ENCODE results near the gene RPL36A. TPM values are rescaled to one million over a fixed set of nuclear protein-coding genes. Genes with fewer than 3 reads are reported as not detected.

Gene RPL36A
- total and polyA plus RNA-seq, 3 donors from 2014 or later, result 177 to 619 (median 507) TPM

DNA sequence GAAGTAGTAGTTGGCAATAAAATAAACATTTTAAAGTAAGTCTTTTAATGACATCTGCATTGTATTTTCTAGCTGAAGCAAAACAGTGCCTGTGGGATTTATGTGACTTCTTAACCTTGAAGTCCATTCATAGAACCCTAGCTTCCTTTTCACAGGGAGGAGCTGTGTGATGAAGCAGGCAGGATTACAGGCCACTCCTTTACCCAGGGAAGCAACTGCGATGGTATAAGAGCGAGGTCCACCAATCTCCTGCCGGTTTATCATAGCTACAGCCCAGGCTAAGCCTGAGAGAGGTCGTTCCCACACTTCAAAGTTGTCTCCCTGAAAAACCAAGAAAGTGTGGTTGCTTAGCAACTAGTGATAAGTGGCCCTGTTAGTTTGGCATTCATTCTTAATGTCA lies 7.0 kb downstream of the RPL36A start:
- DNase-seq, result no peak
- H3K4me3 ChIP-seq, result no peak overlapping the region
- WGBS, 2 donors, result 24 to 50% methylated on average over 4 of the region's 4 CpGs
- intact Hi-C loops (cut with DNase I; ENCODE audit: low total_unique reads), result no loop called here
- no peaks in the 10 kb centered on the region for H3K4me1 ChIP-seq
- TF ChIP-seq, protein P1, sequence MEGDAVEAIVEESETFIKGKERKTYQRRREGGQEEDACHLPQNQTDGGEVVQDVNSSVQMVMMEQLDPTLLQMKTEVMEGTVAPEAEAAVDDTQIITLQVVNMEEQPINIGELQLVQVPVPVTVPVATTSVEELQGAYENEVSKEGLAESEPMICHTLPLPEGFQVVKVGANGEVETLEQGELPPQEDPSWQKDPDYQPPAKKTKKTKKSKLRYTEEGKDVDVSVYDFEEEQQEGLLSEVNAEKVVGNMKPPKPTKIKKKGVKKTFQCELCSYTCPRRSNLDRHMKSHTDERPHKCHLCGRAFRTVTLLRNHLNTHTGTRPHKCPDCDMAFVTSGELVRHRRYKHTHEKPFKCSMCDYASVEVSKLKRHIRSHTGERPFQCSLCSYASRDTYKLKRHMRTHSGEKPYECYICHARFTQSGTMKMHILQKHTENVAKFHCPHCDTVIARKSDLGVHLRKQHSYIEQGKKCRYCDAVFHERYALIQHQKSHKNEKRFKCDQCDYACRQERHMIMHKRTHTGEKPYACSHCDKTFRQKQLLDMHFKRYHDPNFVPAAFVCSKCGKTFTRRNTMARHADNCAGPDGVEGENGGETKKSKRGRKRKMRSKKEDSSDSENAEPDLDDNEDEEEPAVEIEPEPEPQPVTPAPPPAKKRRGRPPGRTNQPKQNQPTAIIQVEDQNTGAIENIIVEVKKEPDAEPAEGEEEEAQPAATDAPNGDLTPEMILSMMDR (IDR thresholded peaks at IDR 0.05), result no peak
- no peak for TF ChIP-seq POLR2A (IDR thresholded peaks at IDR 0.05)
- no peak overlapping the region for H3K27ac ChIP-seq
- H3K36me3 ChIP-seq (ENCODE audit: low read depth, missing control alignments), result no peaks in the 10 kb centered on the region
- no peaks in the 10 kb centered on the region for H3K9me3 ChIP-seq
- H3K27me3 ChIP-seq, result no peaks in the 10 kb centered on the region

DNA sequence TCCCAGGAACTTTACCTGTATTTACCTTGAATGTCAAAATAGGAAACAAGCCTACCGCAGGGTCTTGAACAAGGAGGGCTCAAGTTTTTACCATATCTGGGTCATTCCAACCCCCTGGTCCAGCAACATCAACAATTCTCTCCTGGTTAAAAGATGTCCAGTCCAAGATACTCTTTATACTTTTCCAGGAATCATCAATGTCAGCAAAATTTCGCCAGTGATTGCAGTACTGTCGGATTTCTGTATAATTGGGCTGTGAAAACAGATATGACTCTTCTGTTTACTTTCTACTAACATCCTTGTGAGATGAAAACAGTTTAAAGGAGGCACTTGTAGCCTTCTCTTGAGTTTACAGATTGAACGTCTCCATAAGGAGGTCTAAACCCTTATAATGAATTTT lies 7.9 kb downstream of the RPL36A start:
- Histone ChIP-seq H3K4me1 (no peaks in the 10 kb centered on the region), H3K27ac (no peak overlapping the region), H3K9me3 (no peaks in the 10 kb centered on the region), H3K36me3 (ENCODE audit: low read depth, missing control alignments) (no peaks in the 10 kb centered on the region), H3K4me3 (no peak overlapping the region), H3K27me3 (no peaks in the 10 kb centered on the region)
- 92 to 95% methylated on average over 4 of the region's 4 CpGs for WGBS, 2 donors
- intact Hi-C loops (cut with DNase I; ENCODE audit: low total_unique reads), result no loop called here
- TF ChIP-seq, protein P1 (IDR thresholded peaks at IDR 0.05), result no peak
- no peak for TF ChIP-seq POLR2A (IDR thresholded peaks at IDR 0.05)
- DNase-seq, result no peak

DNA sequence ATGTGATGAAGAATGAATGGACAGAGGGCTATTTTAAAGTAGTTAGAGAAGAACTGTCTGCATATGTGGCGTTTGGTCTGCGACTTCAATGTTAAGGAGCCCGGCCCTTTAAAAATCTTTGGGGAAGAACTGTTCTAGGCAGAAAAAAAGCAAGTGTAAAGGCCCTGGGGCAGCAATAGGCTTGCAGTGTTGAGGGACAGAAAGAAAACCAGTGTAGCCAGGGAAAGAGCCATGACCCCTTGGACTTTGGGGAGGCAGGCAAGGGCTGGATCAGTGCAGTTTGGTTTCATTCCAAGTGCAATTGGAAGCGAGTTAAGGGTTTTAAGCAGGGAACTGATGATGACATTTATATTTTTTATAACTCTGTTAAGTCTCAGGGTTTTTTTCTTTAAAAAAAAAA lies 9.0 kb downstream of the RPL36A start:
- H3K9me3 ChIP-seq, result no peaks in the 10 kb centered on the region
- no peak for DNase-seq
- no peaks in the 10 kb centered on the region for H3K36me3 ChIP-seq (ENCODE audit: low read depth, missing control alignments)
- 90 to 94% methylated on average over 4 of the region's 4 CpGs for WGBS, 2 donors
- TF ChIP-seq POLR2A (IDR thresholded peaks at IDR 0.05), result no peak
- TF ChIP-seq, protein P1 (IDR thresholded peaks at IDR 0.05), result no peak
- H3K4me1 ChIP-seq, result no peaks in the 10 kb centered on the region
- H3K27ac ChIP-seq, result no peak overlapping the region
- H3K27me3 ChIP-seq, result no peaks in the 10 kb centered on the region
- intact Hi-C loops (cut with DNase I; ENCODE audit: low total_unique reads), result no loop called here
- H3K4me3 ChIP-seq, result no peak overlapping the region

DNA sequence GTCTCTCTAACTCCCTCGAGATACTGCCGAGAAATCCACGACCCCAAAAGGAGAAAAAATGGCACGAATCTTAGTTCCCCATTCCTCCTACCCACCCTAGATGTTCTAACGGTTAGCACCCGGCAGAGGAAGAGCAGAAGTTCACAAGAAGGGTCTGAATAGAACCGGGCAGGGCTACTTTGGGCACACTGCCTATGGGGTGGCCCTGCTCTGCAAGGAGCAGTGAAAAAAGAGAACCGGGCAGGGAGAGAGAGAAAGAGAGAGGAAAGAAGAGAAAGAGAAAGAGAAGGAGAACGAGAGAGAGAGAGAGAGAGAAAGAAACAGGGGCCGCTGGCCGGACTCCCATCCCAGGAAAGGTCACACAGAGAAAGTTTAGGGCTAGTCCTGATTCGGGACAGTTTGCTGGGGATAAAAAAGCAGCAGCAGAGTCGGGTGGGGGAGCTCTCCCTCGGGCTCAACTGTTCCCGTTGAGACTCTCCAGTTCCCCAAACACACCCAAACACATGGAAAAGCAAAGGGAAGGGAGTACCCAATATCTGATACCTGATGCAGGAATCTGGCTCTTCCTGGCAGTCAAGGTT lies 16.4 kb downstream of the RPL36A start:
- 0 to 1% methylated on average over 5 to 11 of the region's 15 CpGs for WGBS, 2 donors
- Histone ChIP-seq H3K4me3 (peak overlapping the region; percentile 59 to 73), H3K27ac (peak overlapping the region; percentile 91 to 94), H3K27me3 (no peaks in the 10 kb centered on the region), H3K4me1 (peaks cover 5% of the 10 kb centered on the region), H3K9me3 (no peaks in the 10 kb centered on the region), H3K36me3 (ENCODE audit: low read depth, missing control alignments) (no peaks in the 10 kb centered on the region)
- no peak for DNase-seq
- TF ChIP-seq POLR2A (IDR thresholded peaks at IDR 0.05), result no peak
- TF ChIP-seq, protein P1 (IDR thresholded peaks at IDR 0.05), result no peak
- intact Hi-C loops (cut with DNase I; ENCODE audit: low total_unique reads), result no loop called here

All from testis (tissue), 3 donors.